ENCODE results near the gene FAM180B.

Gene FAM180B

GRCh38 chr11:47606731-47607130 lies 20.3 kb downstream of the FAM180B start:
- Histone ChIP-seq H3K4ac (ENCODE audit: low read depth, low read length) (no peak overlapping the region), H3K36me3 (ENCODE audit: control insufficient read depth in 1 of 2, insufficient read depth in 2 of 2, low read length in 2 of 2) (peaks cover 0 to 2% of the 10 kb centered on the region in 2 experiments), H2AFZ (ENCODE audit: insufficient read depth, low read length, poor library complexity) (no peak overlapping the region), H3K9me3 (ENCODE audit: insufficient read depth, low read depth, low read length) (no peaks in the 10 kb centered on the region), H3K79me2 (ENCODE audit: control insufficient read depth, insufficient read depth, low read length, poor library complexity) (no peaks in the 10 kb centered on the region), H3K9ac (ENCODE audit: low read length) (no peak overlapping the region), H3K23ac (ENCODE audit: low read length) (no peak overlapping the region), H3K79me1 (ENCODE audit: low read length) (no peaks in the 10 kb centered on the region), H3K27me3 (ENCODE audit: insufficient read depth, low read length) (no peaks in the 10 kb centered on the region), H4K8ac (ENCODE audit: low read depth, low read length) (no peak overlapping the region), H3K4me1 (ENCODE audit: control insufficient read depth in 1 of 2, insufficient read depth in 2 of 2, low read length in 2 of 2) (peaks cover 3 to 11% of the 10 kb centered on the region in 2 experiments), H3K4me3 (ENCODE audit: low read depth, low read length) (no peak overlapping the region), H3K27ac (ENCODE audit: low read depth, low read length) (peak overlapping the region; percentile 46), H2BK12ac (ENCODE audit: low read length) (no peak overlapping the region), H4K12ac (ENCODE audit: low read depth, low read length) (no peak overlapping the region), H4K91ac (ENCODE audit: low read depth, low read length) (no peak overlapping the region), H2BK120ac (ENCODE audit: insufficient read depth, low read length, poor library complexity) (no peak overlapping the region), H2BK5ac (ENCODE audit: low read depth, low read length, poor library complexity) (no peak overlapping the region), H3K18ac (ENCODE audit: low read length) (no peak overlapping the region), H2AK5ac (ENCODE audit: low read length) (no peak overlapping the region), H3K4me2 (ENCODE audit: low read length) (no peak overlapping the region), H3K14ac (ENCODE audit: low read length) (no peak overlapping the region)
- WGBS (ENCODE audit: extremely low coverage, insufficient coverage, insufficient read length): no CpG with 5 or more reads among the region's 5 CpGs
- DNase-seq: no peak

GRCh38 chr11:47607380-47607779 lies 20.9 kb downstream of the FAM180B start:
- Histone ChIP-seq H3K14ac (ENCODE audit: low read length) (no peak overlapping the region), H2BK5ac (ENCODE audit: low read depth, low read length, poor library complexity) (no peak overlapping the region), H2AFZ (ENCODE audit: insufficient read depth, low read length, poor library complexity) (no peak overlapping the region), H3K18ac (ENCODE audit: low read length) (no peak overlapping the region), H2BK120ac (ENCODE audit: insufficient read depth, low read length, poor library complexity) (no peak overlapping the region), H3K4me1 (ENCODE audit: control insufficient read depth in 1 of 2, insufficient read depth in 2 of 2, low read length in 2 of 2) (peaks cover 3 to 11% of the 10 kb centered on the region in 2 experiments), H4K91ac (ENCODE audit: low read depth, low read length) (no peak overlapping the region), H3K23ac (ENCODE audit: low read length) (no peak overlapping the region), H2AK5ac (ENCODE audit: low read length) (no peak overlapping the region), H4K12ac (ENCODE audit: low read depth, low read length) (no peak overlapping the region), H4K8ac (ENCODE audit: low read depth, low read length) (no peak overlapping the region), H3K4me3 (ENCODE audit: low read depth, low read length) (no peak overlapping the region), H3K79me2 (ENCODE audit: control insufficient read depth, insufficient read depth, low read length, poor library complexity) (no peaks in the 10 kb centered on the region), H3K4ac (ENCODE audit: low read depth, low read length) (no peak overlapping the region), H3K27me3 (ENCODE audit: insufficient read depth, low read length) (no peaks in the 10 kb centered on the region), H3K9me3 (ENCODE audit: insufficient read depth, low read depth, low read length) (no peaks in the 10 kb centered on the region), H3K9ac (ENCODE audit: low read length) (no peak overlapping the region), H2BK12ac (ENCODE audit: low read length) (no peak overlapping the region), H3K4me2 (ENCODE audit: low read length) (no peak overlapping the region), H3K79me1 (ENCODE audit: low read length) (no peaks in the 10 kb centered on the region), H3K27ac (ENCODE audit: low read depth, low read length) (no peak overlapping the region), H3K36me3 (ENCODE audit: control insufficient read depth in 1 of 2, insufficient read depth in 2 of 2, low read length in 2 of 2) (peaks cover 0 to 2% of the 10 kb centered on the region in 2 experiments)
- WGBS (ENCODE audit: extremely low coverage, insufficient coverage, insufficient read length): no CpG with 5 or more reads among the region's 7 CpGs
- no peak for DNase-seq

- Histone ChIP-seq H3K4me2 (ENCODE audit: low read length) (no peak overlapping the region), H3K9me3 (ENCODE audit: insufficient read depth, low read depth, low read length) (no peaks in the 10 kb centered on the region), H2AFZ (ENCODE audit: insufficient read depth, low read length, poor library complexity) (no peak overlapping the region), H3K4me3 (ENCODE audit: low read depth, low read length) (no peak overlapping the region), H3K27me3 (ENCODE audit: insufficient read depth, low read length) (no peaks in the 10 kb centered on the region), H2AK5ac (ENCODE audit: low read length) (no peak overlapping the region), H3K9ac (ENCODE audit: low read length) (no peak overlapping the region), H4K8ac (ENCODE audit: low read depth, low read length) (no peak overlapping the region), H3K4me1 (ENCODE audit: control insufficient read depth in 1 of 2, insufficient read depth in 2 of 2, low read length in 2 of 2) (peaks cover 3 to 11% of the 10 kb centered on the region in 2 experiments), H2BK12ac (ENCODE audit: low read length) (no peak overlapping the region), H2BK5ac (ENCODE audit: low read depth, low read length, poor library complexity) (no peak overlapping the region), H3K79me2 (ENCODE audit: control insufficient read depth, insufficient read depth, low read length, poor library complexity) (no peaks in the 10 kb centered on the region), H3K4ac (ENCODE audit: low read depth, low read length) (no peak overlapping the region), H3K36me3 (ENCODE audit: control insufficient read depth in 1 of 2, insufficient read depth in 2 of 2, low read length in 2 of 2) (peaks cover 1 to 2% of the 10 kb centered on the region in 2 experiments), H4K91ac (ENCODE audit: low read depth, low read length) (no peak overlapping the region), H3K23ac (ENCODE audit: low read length) (no peak overlapping the region), H2BK120ac (ENCODE audit: insufficient read depth, low read length, poor library complexity) (no peak overlapping the region), H3K79me1 (ENCODE audit: low read length) (no peaks in the 10 kb centered on the region), H4K12ac (ENCODE audit: low read depth, low read length) (no peak overlapping the region), H3K14ac (ENCODE audit: low read length) (no peak overlapping the region), H3K18ac (ENCODE audit: low read length) (no peak overlapping the region), H3K27ac (ENCODE audit: low read depth, low read length) (no peak overlapping the region)
- no CpG with 5 or more reads among the region's 3 CpGs for WGBS (ENCODE audit: extremely low coverage, insufficient coverage, insufficient read length)
- DNase-seq: no peak
Measured at GRCh38 chr11:47609675-47610074, 23.2 kb downstream of the FAM180B start.

GRCh38 chr11:47611348-47611794 lies 24.9 kb downstream of the FAM180B start:
- WGBS (ENCODE audit: extremely low coverage, insufficient coverage, insufficient read length): no CpG with 5 or more reads among the region's 6 CpGs
- DNase-seq: no peak

More at GRCh38 chr11:47611348-47611794, 24.9 kb downstream of the FAM180B start:
- no peaks in the 10 kb centered on the region for H3K27me3 ChIP-seq (ENCODE audit: insufficient read depth, low read length)
- H2BK120ac ChIP-seq (ENCODE audit: insufficient read depth, low read length, poor library complexity): no peak overlapping the region
- H3K4me1 ChIP-seq (ENCODE audit: control insufficient read depth in 1 of 2, insufficient read depth in 2 of 2, low read length in 2 of 2): peaks cover 3 to 11% of the 10 kb centered on the region in 2 experiments
- no peak overlapping the region for H2AK5ac ChIP-seq (ENCODE audit: low read length)
- no peak overlapping the region for H4K12ac ChIP-seq (ENCODE audit: low read depth, low read length)
- H3K79me2 ChIP-seq (ENCODE audit: control insufficient read depth, insufficient read depth, low read length, poor library complexity): no peaks in the 10 kb centered on the region
- no peak overlapping the region for H2AFZ ChIP-seq (ENCODE audit: insufficient read depth, low read length, poor library complexity)
- H3K79me1 ChIP-seq (ENCODE audit: low read length): no peaks in the 10 kb centered on the region
- H2BK12ac ChIP-seq (ENCODE audit: low read length): no peak overlapping the region
- H2BK5ac ChIP-seq (ENCODE audit: low read depth, low read length, poor library complexity): no peak overlapping the region
- H3K4me3 ChIP-seq (ENCODE audit: low read depth, low read length): no peak overlapping the region
- H3K36me3 ChIP-seq (ENCODE audit: control insufficient read depth in 1 of 2, insufficient read depth in 2 of 2, low read length in 2 of 2): peaks cover 2 to 3% of the 10 kb centered on the region in 2 experiments
- H3K4me2 ChIP-seq (ENCODE audit: low read length): no peak overlapping the region
- H3K4ac ChIP-seq (ENCODE audit: low read depth, low read length): no peak overlapping the region
- no peak overlapping the region for H3K9ac ChIP-seq (ENCODE audit: low read length)
- H3K23ac ChIP-seq (ENCODE audit: low read length): no peak overlapping the region
- no peak overlapping the region for H4K8ac ChIP-seq (ENCODE audit: low read depth, low read length)
- H3K9me3 ChIP-seq (ENCODE audit: insufficient read depth, low read depth, low read length): no peaks in the 10 kb centered on the region
- H3K18ac ChIP-seq (ENCODE audit: low read length): no peak overlapping the region
- H4K91ac ChIP-seq (ENCODE audit: low read depth, low read length): no peak overlapping the region
- no peak overlapping the region for H3K14ac ChIP-seq (ENCODE audit: low read length)
- no peak overlapping the region for H3K27ac ChIP-seq (ENCODE audit: low read depth, low read length)
